GM12878 (cell line): Measurements from ENCODE around the gene CD300H. TPM values are rescaled to one million over a fixed set of nuclear protein-coding genes. Genes with fewer than 3 reads are reported as not detected.

Source experiments
- ATAC-seq: fragments of 200-7000 bp; cut with Tn5 transposase; 3 replicates; pipeline ENCODE4 v1.9.1; 2020; ENCODE audit warnings: mild to moderate bottlenecking, moderate library complexity
- BruUV-seq: library from RNA; stranded (reverse); fragments of 400-500 nt; replicated peaks from 2 replicates; lab custom pipeline; 2021; lab: Mats Ljungman, UMichigan
- CTCF ChIA-PET: fragments of 300-600 bp; sonication (Branson Sonifier 250); formaldehyde crosslinking; extraction: SDS; loops from one replicate; lab custom pipeline; 2021; ENCODE audit warnings: inconsistent platforms; lab: Yijun Ruan, JAX
- POLR2A ChIA-PET: fragments of 350-600 bp; formaldehyde crosslinking; extraction: SDS; loops from one replicate; lab custom pipeline; 2021; ENCODE audit warnings: inconsistent platforms; lab: Charles Lee
- RAD21 ChIA-PET: fragments of 300-600 bp; sonication (Branson Sonifier 250); formaldehyde crosslinking; loops from one replicate; lab custom pipeline; 2023; ENCODE audit warnings: antibody characterized with exemption; ENCODE audit not compliant: unreplicated experiment; lab: Charles Lee
- SMC1A ChIA-PET: fragments of 300-600 bp; sonication (Branson Sonifier 250); formaldehyde crosslinking; loops from one replicate; lab custom pipeline; 2023; ENCODE audit not compliant: unreplicated experiment, uncharacterized antibody; lab: Charles Lee
- DNase-seq: peaks from one replicate; pipeline ENCODE4 v3.0.0-alpha.2; 2011; ENCODE audit warnings: low read depth, low spot score
- FAIRE-seq: peaks from 3 replicates; lab custom pipeline; 2011; peaks lifted over from hg19 to GRCh38; lab: Jason Lieb, UNC
- H2AFZ ChIP-seq: 2 replicates; pipeline ENCODE4 v1.6.0; 2011; ENCODE audit warnings: low read depth, low read length, control low read depth; ENCODE audit not compliant: control insufficient read depth
- H3K27ac ChIP-seq: 2 replicates; pipeline ENCODE4 v1.5.1; 2011; ENCODE audit warnings: control low read depth; ENCODE audit not compliant: control insufficient read depth, insufficient read depth
- H3K27me3 ChIP-seq, 2 experiments: replicated peaks in 1 of 2; 2 replicates each; pipeline versions ENCODE4 v1.6.0 to v1.6.1; 2011; ENCODE audit warnings: low read length in 1 of 2; ENCODE audit not compliant: control insufficient read depth in 2 of 2, insufficient read depth in 2 of 2
- H3K36me3 ChIP-seq, 2 experiments: 2 replicates each; pipeline ENCODE4 v1.5.1; 2011; ENCODE audit warnings: low read length in 1 of 2; ENCODE audit not compliant: control insufficient read depth in 2 of 2, insufficient read depth in 2 of 2
- H3K4me1 ChIP-seq: 2 replicates; pipeline ENCODE4 v1.6.1; 2011; ENCODE audit warnings: mild to moderate bottlenecking, low read length, moderate library complexity, mixed read lengths; ENCODE audit not compliant: control insufficient read depth, insufficient read depth
- H3K4me2 ChIP-seq: 2 replicates; pipeline ENCODE4 v1.6.0; 2011; ENCODE audit warnings: control low read depth; ENCODE audit not compliant: control insufficient read depth, insufficient read depth
- H3K4me3 ChIP-seq: fragments of 200-600 bp; sonication (generic); 2 replicates; pipeline ENCODE4 v1.5.1; 2016
- H3K79me2 ChIP-seq: 2 replicates; pipeline ENCODE4 v1.6.0; 2011; ENCODE audit warnings: low read length; ENCODE audit not compliant: control insufficient read depth, insufficient read depth
- H3K9ac ChIP-seq: 2 replicates; pipeline ENCODE4 v1.8.0; 2011; ENCODE audit warnings: low read length, control low read depth, mixed read lengths; ENCODE audit not compliant: control insufficient read depth, insufficient read depth
- H3K9me3 ChIP-seq: replicated peaks from 3 replicates; pipeline ENCODE4 v1.5.1; 2011; ENCODE audit warnings: mild to moderate bottlenecking, low read length; ENCODE audit not compliant: control insufficient read depth, insufficient read depth
- H4K20me1 ChIP-seq: 2 replicates; pipeline ENCODE4 v1.6.0; 2011; ENCODE audit not compliant: control insufficient read depth, insufficient read depth
- ATF7 ChIP-seq: fragments of 450-650 bp; IDR thresholded peaks from 2 replicates; pipeline ENCODE4 v1.6.1; 2016; ENCODE audit warnings: low read depth, mild to moderate bottlenecking
- BCL3 ChIP-seq: IDR thresholded peaks from 2 replicates; pipeline ENCODE4 v1.6.1; 2011; ENCODE audit warnings: borderline replicate concordance, low read depth, mild to moderate bottlenecking, moderate library complexity, low read length; ENCODE audit not compliant: insufficient read depth, poor library complexity, severe bottlenecking
- BCLAF1 ChIP-seq: fragments of 450-650 bp; IDR thresholded peaks from 2 replicates; pipeline ENCODE4 v1.6.1; 2017; ENCODE audit warnings: antibody characterized with exemption, mild to moderate bottlenecking, moderate library complexity
- CREM ChIP-seq: IDR thresholded peaks from 2 replicates; pipeline ENCODE4 v1.6.1; 2014; ENCODE audit warnings: antibody characterized with exemption, low read depth
- E2F8 ChIP-seq: fragments of 450-650 bp; IDR thresholded peaks from 2 replicates; pipeline ENCODE4 v1.6.1; 2018; ENCODE audit warnings: mild to moderate bottlenecking, low read depth, moderate library complexity; ENCODE audit not compliant: partially characterized antibody
- NFIC ChIP-seq: IDR thresholded peaks from 2 replicates; pipeline ENCODE4 v1.6.1; 2012; ENCODE audit warnings: low read depth, mild to moderate bottlenecking, inconsistent platforms, low read length, moderate library complexity
- NFYB ChIP-seq: IDR thresholded peaks from 2 replicates; pipeline ENCODE4 v1.6.1; 2011; ENCODE audit warnings: low read depth, mild to moderate bottlenecking, low read length, improper control_type of control experiment, moderate library complexity; ENCODE audit not compliant: insufficient read depth
- PBX3 ChIP-seq: IDR thresholded peaks from 2 replicates; pipeline ENCODE4 v1.6.1; 2011; ENCODE audit warnings: mild to moderate bottlenecking, low read depth, low read length, moderate library complexity; ENCODE audit not compliant: insufficient replicate concordance
- POU2F2 ChIP-seq: IDR thresholded peaks from 3 replicates; pipeline ENCODE4 v1.6.1; 2011; ENCODE audit warnings: low read depth, mild to moderate bottlenecking, low read length, borderline replicate concordance
- RBBP5 ChIP-seq: fragments of 200-600 bp; sonication (generic); conservative IDR thresholded peaks from 2 replicates; pipeline ENCODE4 v1.6.1; 2016
- RELA ChIP-seq: fragments of 450-650 bp; IDR thresholded peaks from 2 replicates; pipeline ENCODE4 v1.8.0; 2014; ENCODE audit warnings: borderline replicate concordance; ENCODE audit not compliant: partially characterized antibody
- SMAD1 ChIP-seq: fragments of 450-650 bp; IDR thresholded peaks from 2 replicates; pipeline ENCODE4 v1.6.1; 2018; ENCODE audit warnings: mild to moderate bottlenecking, low read depth; ENCODE audit not compliant: partially characterized antibody
- SP1 ChIP-seq: IDR thresholded peaks from one replicate; pipeline ENCODE4 v1.6.1; 2011; ENCODE audit warnings: low read depth, low read length
- SUZ12 ChIP-seq: fragments of 200-600 bp; sonication (generic); IDR thresholded peaks from one replicate; pipeline ENCODE4 v1.6.1; 2018; ENCODE audit warnings: antibody characterized with exemption, mild to moderate bottlenecking; ENCODE audit not compliant: unreplicated experiment
- TBL1XR1 ChIP-seq: IDR thresholded peaks from 2 replicates; pipeline ENCODE4 v1.6.1; 2012; ENCODE audit warnings: low read depth, low read length, improper control_type of control experiment
- ZNF274 ChIP-seq: IDR thresholded peaks from one replicate; pipeline ENCODE4 v1.8.0; 2011; ENCODE audit not compliant: insufficient read length, insufficient read depth
- WGBS: methylation state at CpG from one replicate; pipeline ENCODE4 v1.1.6; 2016; ENCODE audit warnings: low lambda C conversion rate; ENCODE audit not compliant: insufficient replicate concordance, insufficient coverage; ENCODE audit errors: missing lambda C conversion rate; 5-methylcytosine and 5-hydroxymethylcytosine counted together
- in situ Hi-C: fragments of 300-500 bp; cut with MboI; formaldehyde crosslinking; loops from 9 replicates; pipeline ENCODE4 v1.14.3; 2018; ENCODE audit warnings: mixed read lengths
- intact Hi-C: fragments of 100-400 bp; cut with micrococcal nuclease; formaldehyde crosslinking; loops from one replicate; pipeline ENCODE4 v1.14.2; 2022; ENCODE audit not compliant: unreplicated experiment
- polyA plus RNA-seq, 11 experiments: library from polyadenylated mRNA; depleted of rRNA in 4 of 11; unstranded in 6 of 11; stranded (reverse) in 5 of 11; fragments of >200 nt; fragmentation: Nextera tagmentation in 4 of 11; fragmentation: Illumina TruSeq in 1 of 11; extraction: Ambion mirVana in 4 of 11; extraction: Trizol in 1 of 11; gene quantifications; 1 replicate in 1 of 11; 2 replicates in 10 of 11; pipeline versions ENCODE4 v1.2.1 to v1.2.3, GENCODE V29; 2011 to 2016; ENCODE audit warnings: inconsistent platforms in 2 of 11, missing spikeins in 2 of 11, low read depth in 1 of 11
- total RNA-seq, 4 experiments: library from RNA; depleted of rRNA in 3 of 4; stranded (reverse); fragments of >200 nt in 3 of 4; fragmentation: Illumina TruSeq in 1 of 4; extraction: Trizol in 1 of 4; gene quantifications; 2 replicates each; pipeline versions ENCODE4 v1.2.1 to v1.2.3, GENCODE V29; 2013 to 2021

Gene CD300H
- total and polyA plus RNA-seq, 10 of the 15 experiments (the other 5 are each of a cell fraction or from before 2014, with no cell fraction given): not detected

GRCh38 chr17:74532115-74532514, 35.2 kb downstream of the CD300H start:
- BruUV-seq: no TSS peak
- H3K9ac ChIP-seq: no peak overlapping the region
- ATAC-seq (peak; percentile 61), DNase-seq (no peak), FAIRE-seq (peak; percentile 27)
- in situ Hi-C loops (no loop called here), intact Hi-C loops (loop anchor here (2.0 to 5.0 kb wide), 3 partner anchors 75 to 230 kb away; no protein-coding TSS in a partner anchor)
- POLR2A ChIA-PET: interaction anchor here (0.6 to 1.2 kb wide), 7 partner anchors 10 to 330 kb away, joined by 3 to 5 read pairs (median 4); no protein-coding TSS in a partner anchor
- H3K79me2 ChIP-seq: no peaks in the 10 kb centered on the region
- H2AFZ ChIP-seq: no peak overlapping the region; the same call in 1 of the 2 replicates
- RAD21 ChIA-PET: interaction anchor here (0.6 to 3.7 kb wide), 18 partner anchors 20 to 248 kb away, joined by 3 to 45 read pairs (median 5); partner anchors contain the start of gene GPR142
- H3K27ac ChIP-seq: no peak overlapping the region
- WGBS: 18% methylated on average over 10 of the region's 10 CpGs
- SMC1A ChIA-PET: interaction anchor here (0.7 to 7.5 kb wide), 13 partner anchors 10 to 1102 kb away, joined by 3 to 45 read pairs (median 7); partner anchors contain the start of gene GPR142
- H4K20me1 ChIP-seq: no peaks in the 10 kb centered on the region
- no peaks in the 10 kb centered on the region for H3K36me3 ChIP-seq
- H3K4me1 ChIP-seq: peaks cover 7% of the 10 kb centered on the region
- H3K27me3 ChIP-seq: peaks cover 0 to 1% of the 10 kb centered on the region in 2 experiments; a peak in 1 of 4 replicates
- H3K4me3 ChIP-seq: no peak overlapping the region
- CTCF ChIA-PET: interaction anchor here (0.6 to 5.8 kb wide), 32 partner anchors 11 to 329 kb away, joined by 3 to 68 read pairs (median 5); partner anchors contain the start of genes CD300C, GPR142 and RPL38
- no peaks in the 10 kb centered on the region for H3K9me3 ChIP-seq
- no peak overlapping the region for H3K4me2 ChIP-seq
- TF ChIP-seq PBX3 (peak; percentile 52), E2F8 (no peak), POU2F2 (peak; percentile 91; the same call in 2 of the 3 replicates), RELA (no peak), NFIC (no peak), BCLAF1 (no peak), SP1 (no peak), BCL3 (no peak), NFYB (no peak), SMAD1 (no peak), TBL1XR1 (no peak), ZNF274 (no peak), ATF7 (no peak), SUZ12 (no peak), CREM (no peak), RBBP5 (no peak)
